K562 (cell line): ENCODE measurements around the gene POLN. TPM values are rescaled to one million over a fixed set of nuclear protein-coding genes. Genes with fewer than 3 reads are reported as not detected.
A peak's percentile ranks its signal among the peaks of the same experiment; 100 is the strongest.

ENCODE experiments used
- ARID2 ChIP-seq: fragments of 450-650 bp; IDR thresholded peaks from 2 replicates; pipeline ENCODE4 v1.6.1; 2017; ENCODE audit warnings: antibody characterized with exemption, mild to moderate bottlenecking
- BDP1 ChIP-seq: IDR thresholded peaks from 3 replicates; pipeline ENCODE4 v1.6.1; 2011; ENCODE audit not compliant: insufficient read length, insufficient read depth
- CBX8 ChIP-seq: fragments of 200-600 bp; sonication (generic); IDR thresholded peaks from 2 replicates; pipeline ENCODE4 v1.6.1; 2012; ENCODE audit warnings: borderline replicate concordance, mixed run types, low read depth, mild to moderate bottlenecking, moderate library complexity, mixed read lengths, low read length, control low read depth, inconsistent platforms; ENCODE audit not compliant: poor library complexity, severe bottlenecking; ENCODE audit errors: extremely low read depth
- HDAC1 ChIP-seq, 2 experiments: fragments of 450-650 bp; IDR thresholded peaks; 2 replicates each; pipeline ENCODE4 v1.6.1; 2016 to 2017; ENCODE audit warnings: inconsistent platforms in 1 of 2, mild to moderate bottlenecking in 1 of 2, moderate library complexity in 1 of 2
- LCOR ChIP-seq: sonication (generic); formaldehyde crosslinking; IDR thresholded peaks from 2 replicates; pipeline ENCODE4 v1.8.0; 2022; ENCODE audit warnings: mild to moderate bottlenecking, missing genetic modification reagents
- NFE2L1 ChIP-seq: fragments of 450-650 bp; IDR thresholded peaks from 2 replicates; pipeline ENCODE4 v1.6.1; 2016; ENCODE audit warnings: missing genetic modification characterization, low read depth, mild to moderate bottlenecking, missing compliant biosample characterization, moderate library complexity, borderline replicate concordance
- OTX1 ChIP-seq: fragments of 450-650 bp; formaldehyde crosslinking; IDR thresholded peaks from 2 replicates; pipeline ENCODE4 v1.4.0; 2022; ENCODE audit warnings: mild to moderate bottlenecking
- PHF8 ChIP-seq: fragments of 200-600 bp; sonication (generic); IDR thresholded peaks from 2 replicates; pipeline ENCODE4 v1.6.1; 2012; ENCODE audit warnings: mixed run types, mild to moderate bottlenecking, inconsistent platforms, low read length, moderate library complexity, borderline replicate concordance
- PTBP1 ChIP-seq: fragments of 200-400 bp; formaldehyde crosslinking; IDR thresholded peaks from 2 replicates; pipeline ENCODE4 v1.6.1; 2017; ENCODE audit warnings: low read depth, low read length
- PTRF ChIP-seq: fragments of 450-650 bp; IDR thresholded peaks from 2 replicates; pipeline ENCODE4 v1.6.1; 2016; ENCODE audit warnings: mild to moderate bottlenecking, missing genetic modification characterization, missing compliant biosample characterization
- RBM15 ChIP-seq: fragments of 200-400 bp; formaldehyde crosslinking; IDR thresholded peaks from 2 replicates; pipeline ENCODE4 v1.6.1; 2018; ENCODE audit warnings: mild to moderate bottlenecking, low read length, moderate library complexity; ENCODE audit not compliant: insufficient read depth
- RBM22 ChIP-seq: fragments of 200-400 bp; formaldehyde crosslinking; IDR thresholded peaks from 2 replicates; pipeline ENCODE4 v1.6.1; 2018; ENCODE audit warnings: low read length, low read depth; ENCODE audit not compliant: poor library complexity, severe bottlenecking
- RFX5 ChIP-seq: IDR thresholded peaks from 2 replicates; pipeline ENCODE4 v1.6.1; 2011; ENCODE audit warnings: low read depth, mild to moderate bottlenecking, improper control_type of control experiment, low read length
- SAFB2 ChIP-seq: fragments of 200-400 bp; formaldehyde crosslinking; IDR thresholded peaks from 2 replicates; pipeline ENCODE4 v1.6.1; 2018; ENCODE audit warnings: borderline replicate concordance, low read length, low read depth, moderate library complexity; ENCODE audit not compliant: severe bottlenecking
- TARDBP ChIP-seq: fragments of 450-650 bp; IDR thresholded peaks from 2 replicates; pipeline ENCODE4 v1.6.1; 2016
- TFAM ChIP-seq: fragments of 250-450 bp; sonication (Bioruptor Pico); conservative IDR thresholded peaks from 2 replicates; pipeline ENCODE4 v1.5.0; 2021; ENCODE audit warnings: mild to moderate bottlenecking, moderate library complexity
- XRCC5 ChIP-seq: fragments of 200-400 bp; formaldehyde crosslinking; IDR thresholded peaks from 2 replicates; pipeline ENCODE4 v1.6.1; 2017; ENCODE audit warnings: low read depth, mild to moderate bottlenecking, low read length
- ZNF133 ChIP-seq: fragments of 250-450 bp; sonication (Bioruptor Pico); IDR thresholded peaks from 2 replicates; pipeline ENCODE4 v1.4.0; 2020; ENCODE audit warnings: mild to moderate bottlenecking
- ZNF184 ChIP-seq: sonication (generic); formaldehyde crosslinking; IDR thresholded peaks from 2 replicates; pipeline ENCODE4 v1.5.0; 2020; ENCODE audit warnings: missing genetic modification reagents
- ZNF707 ChIP-seq: fragments of 250-450 bp; sonication (Bioruptor Pico); conservative IDR thresholded peaks from 2 replicates; pipeline ENCODE4 v1.8.0; 2022; ENCODE audit warnings: inconsistent platforms, mild to moderate bottlenecking, moderate library complexity
- ZNF780A ChIP-seq: fragments of 250-450 bp; sonication (Bioruptor Pico); IDR thresholded peaks from 2 replicates; pipeline ENCODE4 v1.5.0; 2021; ENCODE audit warnings: mild to moderate bottlenecking
- ZSCAN32 ChIP-seq: fragments of 450-650 bp; formaldehyde crosslinking; IDR thresholded peaks from 2 replicates; pipeline ENCODE4 v1.4.0; 2020; ENCODE audit warnings: mild to moderate bottlenecking, moderate library complexity
- polyA plus RNA-seq, 8 experiments: library from polyadenylated mRNA; depleted of rRNA in 4 of 8; stranded (reverse) in 5 of 8; unstranded in 3 of 8; fragments of >200 nt; fragmentation: Nextera tagmentation in 2 of 8; fragmentation: Illumina TruSeq in 1 of 8; extraction: Ambion mirVana in 2 of 8; extraction: Trizol in 1 of 8; gene quantifications; 2 replicates each; pipeline versions ENCODE4 v1.2.1 to v1.2.3, GENCODE V29; 2011 to 2014; ENCODE audit warnings: inconsistent platforms in 1 of 8, missing spikeins in 1 of 8
- total RNA-seq, 7 experiments: library from RNA; depleted of rRNA in 6 of 7; stranded (reverse); fragments of >200 nt in 6 of 7; fragmentation: Illumina TruSeq in 2 of 7; extraction: Trizol in 2 of 7; gene quantifications; 2 replicates each; pipeline versions ENCODE4 v1.2.1 to v1.2.3, GENCODE V29; 2011 to 2021; ENCODE audit warnings: low replicate concordance in 1 of 7
- TF ChIP-seq, protein P1 (sequence below): fragments of 250-450 bp; sonication (Bioruptor Pico); IDR thresholded peaks from 2 replicates; pipeline ENCODE4 v1.4.0; 2020; ENCODE audit warnings: mild to moderate bottlenecking, moderate library complexity
- TF ChIP-seq, protein P2 (sequence below): IDR thresholded peaks from 2 replicates; pipeline ENCODE4 v1.6.1; 2014; ENCODE audit warnings: antibody characterized with exemption

POLN gene
- total and polyA plus RNA-seq, 9 of the 15 experiments (the other 6 are each of a cell fraction or from before 2014, with no cell fraction given) = 0.08 to 0.91 (median 0.32) TPM

DNA sequence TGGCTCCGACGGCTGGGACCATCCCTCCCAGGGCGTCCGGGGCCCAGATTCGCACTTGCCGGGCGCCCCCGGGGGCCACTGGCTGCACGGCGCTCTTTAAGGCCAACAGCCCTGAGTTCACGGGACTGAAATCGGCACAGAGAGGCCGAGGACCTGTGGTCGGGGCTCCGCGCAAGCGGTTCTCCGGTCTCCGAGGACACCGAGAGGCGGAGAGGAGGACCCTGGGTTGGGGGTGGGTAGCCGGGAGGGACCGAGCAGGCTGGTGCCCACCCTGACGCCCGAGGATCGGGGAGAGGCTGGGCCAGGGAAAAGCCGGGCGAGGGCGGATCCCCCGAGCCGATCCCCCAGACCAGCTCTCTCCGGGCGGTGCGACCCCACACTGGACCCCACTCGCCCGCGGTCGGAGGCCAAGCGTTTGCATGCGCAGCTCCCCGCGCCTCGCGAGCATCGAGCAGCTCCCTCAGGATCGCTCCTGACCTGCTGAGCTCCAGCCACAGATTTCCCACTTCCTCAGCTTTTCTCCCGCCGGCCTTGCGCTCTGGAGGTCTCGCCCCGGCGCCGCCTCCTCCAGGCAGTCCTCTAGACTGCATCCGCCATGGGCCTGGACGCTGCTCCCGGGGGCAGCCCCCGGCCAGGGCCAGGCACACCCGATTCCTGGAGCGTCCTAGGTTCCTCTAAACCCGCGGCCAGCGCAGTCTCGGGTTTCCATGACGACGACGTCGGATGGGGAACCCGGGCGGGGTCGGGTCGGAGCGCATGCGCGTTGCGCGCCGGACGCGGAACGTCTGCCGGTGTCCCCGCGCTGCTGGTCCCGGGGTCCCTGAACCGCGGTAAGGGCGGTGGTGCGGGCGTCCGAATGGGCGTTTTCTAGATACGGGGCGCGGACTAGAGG is 200.4 kb downstream of the POLN start (continued):
- TF ChIP-seq LCOR (CRISPR knock-in tag) (no peak), ZNF780A (CRISPR knock-in tag) (no peak), XRCC5 (no peak), RBM15 (no peak), PTRF (tag) (no peak), PHF8 (peak; percentile 60; the same call in 1 of the 2 replicates), CBX8 (no peak), RFX5 (no peak), ZNF707 (CRISPR knock-in tag) (no peak), TARDBP (no peak), HDAC1 (IDR thresholded peaks at IDR 0.05) (0 out of 4 replicates have a peak, but pooled peaks of 1 of the 2 experiments have one; percentile 22), SAFB2 (no peak), PTBP1 (0 out of 2 replicates have a peak, but pooled peaks have one; percentile 80), ARID2 (no peak), BDP1 (no peak), ZSCAN32 (CRISPR knock-in tag) (no peak), OTX1 (CRISPR knock-in tag) (no peak), ZNF133 (no peak), TFAM (CRISPR knock-in tag) (no peak), RBM22 (no peak), ZNF184 (CRISPR knock-in tag) (no peak), NFE2L1 (tag) (no peak)
- TF ChIP-seq, protein P1, sequence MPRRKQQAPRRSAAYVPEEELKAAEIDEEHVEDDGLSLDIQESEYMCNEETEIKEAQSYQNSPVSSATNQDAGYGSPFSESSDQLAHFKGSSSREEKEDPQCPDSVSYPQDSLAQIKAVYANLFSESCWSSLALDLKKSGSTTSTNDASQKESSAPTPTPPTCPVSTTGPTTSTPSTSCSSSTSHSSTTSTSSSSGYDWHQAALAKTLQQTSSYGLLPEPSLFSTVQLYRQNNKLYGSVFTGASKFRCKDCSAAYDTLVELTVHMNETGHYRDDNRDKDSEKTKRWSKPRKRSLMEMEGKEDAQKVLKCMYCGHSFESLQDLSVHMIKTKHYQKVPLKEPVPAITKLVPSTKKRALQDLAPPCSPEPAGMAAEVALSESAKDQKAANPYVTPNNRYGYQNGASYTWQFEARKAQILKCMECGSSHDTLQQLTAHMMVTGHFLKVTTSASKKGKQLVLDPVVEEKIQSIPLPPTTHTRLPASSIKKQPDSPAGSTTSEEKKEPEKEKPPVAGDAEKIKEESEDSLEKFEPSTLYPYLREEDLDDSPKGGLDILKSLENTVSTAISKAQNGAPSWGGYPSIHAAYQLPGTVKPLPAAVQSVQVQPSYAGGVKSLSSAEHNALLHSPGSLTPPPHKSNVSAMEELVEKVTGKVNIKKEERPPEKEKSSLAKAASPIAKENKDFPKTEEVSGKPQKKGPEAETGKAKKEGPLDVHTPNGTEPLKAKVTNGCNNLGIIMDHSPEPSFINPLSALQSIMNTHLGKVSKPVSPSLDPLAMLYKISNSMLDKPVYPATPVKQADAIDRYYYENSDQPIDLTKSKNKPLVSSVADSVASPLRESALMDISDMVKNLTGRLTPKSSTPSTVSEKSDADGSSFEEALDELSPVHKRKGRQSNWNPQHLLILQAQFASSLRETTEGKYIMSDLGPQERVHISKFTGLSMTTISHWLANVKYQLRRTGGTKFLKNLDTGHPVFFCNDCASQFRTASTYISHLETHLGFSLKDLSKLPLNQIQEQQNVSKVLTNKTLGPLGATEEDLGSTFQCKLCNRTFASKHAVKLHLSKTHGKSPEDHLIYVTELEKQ = no peak
- TF ChIP-seq, protein P2, sequence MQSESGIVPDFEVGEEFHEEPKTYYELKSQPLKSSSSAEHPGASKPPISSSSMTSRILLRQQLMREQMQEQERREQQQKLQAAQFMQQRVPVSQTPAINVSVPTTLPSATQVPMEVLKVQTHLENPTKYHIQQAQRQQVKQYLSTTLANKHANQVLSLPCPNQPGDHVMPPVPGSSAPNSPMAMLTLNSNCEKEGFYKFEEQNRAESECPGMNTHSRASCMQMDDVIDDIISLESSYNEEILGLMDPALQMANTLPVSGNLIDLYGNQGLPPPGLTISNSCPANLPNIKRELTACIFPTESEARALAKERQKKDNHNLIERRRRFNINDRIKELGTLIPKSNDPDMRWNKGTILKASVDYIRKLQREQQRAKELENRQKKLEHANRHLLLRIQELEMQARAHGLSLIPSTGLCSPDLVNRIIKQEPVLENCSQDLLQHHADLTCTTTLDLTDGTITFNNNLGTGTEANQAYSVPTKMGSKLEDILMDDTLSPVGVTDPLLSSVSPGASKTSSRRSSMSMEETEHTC = no peak
